Hematopoietic multipotent progenitor cell treated with erythropoietin and hydrocortisone succinate and interleukin-3 and kit ligand, for 6 days (in vitro differentiated cells): ENCODE results near the gene CTSW.
A peak's percentile ranks its signal among the peaks of the same experiment; 100 is the strongest.

Experiments
- DNase-seq: peaks from one replicate; pipeline ENCODE4 v3.0.0-alpha.2; 2015

The CTSW gene

DNA sequence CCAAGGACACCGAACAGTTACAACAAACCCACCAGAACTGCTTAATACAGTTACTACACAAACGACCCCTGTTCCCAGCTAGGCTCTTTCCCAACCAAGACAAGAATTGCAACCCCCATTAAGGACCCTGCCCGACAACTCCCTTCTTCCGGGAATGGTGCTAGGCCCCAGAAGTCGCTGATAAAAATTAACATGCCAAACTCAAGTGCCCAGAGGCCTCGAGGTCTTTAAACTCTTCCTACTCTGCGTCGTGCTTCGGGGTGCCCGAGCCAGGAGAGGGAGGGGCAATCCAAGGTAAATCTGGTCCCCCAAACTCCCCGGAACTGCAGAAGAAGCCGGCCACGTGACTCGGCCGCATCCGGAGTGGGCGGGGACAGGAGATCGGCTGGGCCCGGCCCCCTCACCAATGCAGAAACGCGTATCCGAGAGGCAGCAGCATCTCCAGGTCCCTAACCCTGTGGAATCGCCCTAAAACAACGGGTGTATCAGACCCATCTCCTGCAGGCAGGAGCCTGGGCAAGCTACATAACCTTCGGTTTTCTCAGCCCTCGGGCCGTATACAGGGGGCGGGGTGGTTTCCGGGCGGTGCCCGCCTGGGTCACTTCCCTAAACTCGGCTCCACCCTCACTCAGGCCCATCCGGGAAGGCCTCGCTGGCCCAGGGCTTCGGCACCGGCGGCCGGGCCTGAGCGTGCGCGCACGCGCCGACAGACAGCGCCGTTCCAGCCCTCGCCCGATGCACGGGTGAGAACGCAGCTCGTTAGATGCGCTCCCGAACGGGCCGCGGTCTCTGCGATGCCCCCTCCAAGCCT lies 22.7 kb upstream of the CTSW start:
- peak; percentile 87 for DNase-seq

- peak; percentile 59 for DNase-seq
These were observed 22.2 kb upstream of the CTSW start for GRCh38 chr11:65857500-65857852.

- DNase-seq, result peak; percentile 98
These were observed 21.6 kb upstream of the CTSW start, which contains the start of gene CFL1 for GRCh38 chr11:65857853-65858680. CFL1 (minus strand) TSS chr11:65858180; CDS start chr11:65858099, 81 bp downstream.

- peak; percentile 51 for DNase-seq
These were observed 21.0 kb upstream of the CTSW start for GRCh38 chr11:65858681-65859087.

DNA sequence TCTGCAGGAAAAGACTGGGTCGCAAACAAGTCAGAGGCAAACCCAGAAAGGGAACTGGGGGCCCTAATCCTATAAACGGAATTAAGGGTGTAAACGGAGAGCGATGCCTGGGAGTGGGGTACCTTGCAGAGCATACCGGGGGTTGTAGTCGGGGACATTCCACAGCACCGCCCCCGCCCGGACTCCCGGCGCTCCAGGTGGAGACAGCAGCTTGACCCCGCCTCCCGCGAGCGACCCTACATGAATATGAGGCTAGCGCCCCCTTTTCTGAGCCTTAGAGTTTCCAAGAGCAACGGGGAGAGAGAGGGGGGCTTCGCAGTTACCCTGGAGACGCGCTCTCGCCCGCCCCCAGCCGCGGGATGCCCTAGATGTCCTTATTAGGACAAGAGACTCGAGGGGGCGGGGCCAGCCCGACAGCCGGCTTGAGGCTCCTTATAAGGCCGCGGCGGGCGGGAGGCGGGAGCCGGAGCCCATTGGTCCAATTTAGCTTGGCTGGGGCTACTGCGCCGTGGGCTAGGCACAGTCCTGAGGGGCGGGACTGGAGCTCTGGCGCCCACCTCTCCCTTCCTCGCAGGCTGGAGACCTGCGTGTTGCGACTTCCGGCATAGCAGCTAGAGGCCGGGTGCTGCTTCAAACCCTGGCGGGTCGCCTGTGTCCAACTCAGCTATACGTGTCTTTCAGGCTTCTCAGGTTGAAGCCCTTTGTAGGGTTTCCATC lies 20.4 kb upstream of the CTSW start:
- DNase-seq, result peak; percentile 100

DNA sequence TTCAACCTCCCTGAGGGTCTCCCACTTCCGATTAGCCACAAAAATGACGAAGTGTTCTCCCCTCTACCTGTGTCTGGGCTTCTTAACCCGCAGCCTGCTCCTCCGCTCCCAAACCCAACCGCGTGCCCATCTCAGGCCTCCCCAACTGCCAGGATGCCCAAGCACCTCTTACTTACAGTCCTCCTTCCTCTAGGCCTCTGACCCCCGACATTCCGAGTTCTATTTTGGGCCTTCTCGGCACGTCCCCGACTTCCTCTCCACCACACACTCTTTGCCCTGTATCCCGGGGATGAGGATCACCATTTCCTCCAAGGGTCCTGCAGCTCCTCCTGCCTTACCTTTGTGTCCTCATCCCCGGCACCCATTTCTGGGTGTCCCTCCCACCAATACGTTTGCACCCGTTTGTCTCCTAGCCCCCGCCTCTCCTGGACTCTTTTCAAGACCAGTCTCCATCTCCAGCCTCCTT lies 19.8 kb upstream of the CTSW start:
- no peak for DNase-seq

- peak; percentile 100 for DNase-seq
These were observed 19.1 kb upstream of the CTSW start, which contains the start of gene MUS81 for GRCh38 chr11:65860278-65861164. MUS81 (plus strand) TSS chr11:65860433; CDS start chr11:65860754, 321 bp downstream.

GRCh38 chr11:65861165-65861505 lies 18.5 kb upstream of the CTSW start:
- DNase-seq, result no peak

DNA sequence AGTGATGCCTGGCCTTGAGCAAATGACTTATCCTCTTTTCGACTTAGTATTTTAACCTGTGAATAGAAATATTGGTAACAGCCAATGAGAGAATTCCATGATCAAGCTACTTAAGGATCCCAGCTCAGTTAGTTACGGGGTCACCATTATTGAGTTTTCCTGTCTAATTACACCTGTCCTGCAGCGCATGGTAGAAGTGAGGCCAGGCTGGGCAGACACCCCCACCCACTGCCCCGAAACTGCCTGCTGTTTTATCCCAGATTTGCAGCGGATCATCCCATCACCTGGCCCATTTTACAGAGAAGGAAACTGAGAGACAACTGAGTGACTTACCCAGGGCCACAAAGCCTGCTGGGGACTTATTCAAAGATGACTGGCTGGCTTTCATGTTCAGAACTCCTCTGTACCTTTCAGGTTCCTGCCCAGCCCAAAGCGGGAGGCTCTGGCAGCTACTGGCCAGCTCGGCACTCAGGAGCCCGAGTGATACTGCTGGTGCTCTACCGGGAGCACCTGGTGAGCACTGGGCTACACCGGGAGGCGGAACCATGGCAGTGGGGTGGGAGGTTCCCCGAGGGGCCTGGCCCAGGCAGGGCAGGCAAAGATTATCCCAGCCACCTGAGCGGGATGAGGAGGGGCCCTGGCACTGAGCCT lies 18.0 kb upstream of the CTSW start:
- no peak for DNase-seq

GRCh38 chr11:65862191-65862735 lies 17.4 kb upstream of the CTSW start:
- no peak for DNase-seq

DNA sequence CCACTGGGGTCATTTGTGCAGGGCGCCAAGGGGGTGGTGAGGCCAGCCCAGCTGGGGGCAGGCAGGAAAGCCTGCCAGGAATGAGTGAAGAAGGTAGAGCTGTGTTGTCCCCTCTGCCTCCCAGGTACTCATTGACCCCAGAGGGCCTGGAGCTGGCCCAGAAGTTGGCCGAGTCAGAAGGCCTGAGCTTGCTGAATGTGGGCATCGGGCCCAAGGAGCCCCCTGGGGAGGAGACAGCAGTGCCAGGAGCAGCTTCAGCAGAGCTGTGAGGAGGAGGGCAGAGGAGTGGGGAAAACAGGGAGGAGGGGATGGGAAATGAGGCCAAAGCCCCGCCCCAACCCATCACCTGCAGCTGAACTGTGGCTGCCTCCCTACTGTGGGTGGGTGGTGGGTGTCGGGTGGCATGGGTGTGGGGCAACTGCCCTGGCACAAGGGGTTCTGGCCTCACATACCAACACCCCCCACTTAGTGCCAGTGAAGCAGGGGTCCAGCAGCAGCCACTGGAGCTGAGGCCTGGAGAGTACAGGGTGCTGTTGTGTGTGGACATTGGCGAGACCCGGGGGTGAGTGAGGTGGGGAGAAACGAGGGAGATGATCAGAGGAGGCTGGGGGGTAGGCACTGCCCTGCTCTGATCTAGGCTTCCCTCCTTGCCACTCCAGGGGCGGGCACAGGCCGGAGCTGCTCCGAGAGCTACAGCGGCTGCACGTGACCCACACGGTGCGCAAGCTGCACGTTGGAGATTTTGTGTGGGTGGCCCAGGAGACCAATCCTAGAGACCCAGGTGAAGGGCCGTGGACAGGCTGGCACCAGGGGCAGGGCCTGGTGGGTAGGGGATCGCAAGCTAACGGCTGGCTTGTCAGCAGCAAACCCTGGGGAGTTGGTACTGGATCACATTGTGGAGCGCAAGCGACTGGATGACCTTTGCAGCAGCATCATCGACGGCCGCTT lies 16.4 kb upstream of the CTSW start:
- no peak for DNase-seq

GRCh38 chr11:65863889-65864705 lies 15.5 kb upstream of the CTSW start:
- no peak for DNase-seq

DNA sequence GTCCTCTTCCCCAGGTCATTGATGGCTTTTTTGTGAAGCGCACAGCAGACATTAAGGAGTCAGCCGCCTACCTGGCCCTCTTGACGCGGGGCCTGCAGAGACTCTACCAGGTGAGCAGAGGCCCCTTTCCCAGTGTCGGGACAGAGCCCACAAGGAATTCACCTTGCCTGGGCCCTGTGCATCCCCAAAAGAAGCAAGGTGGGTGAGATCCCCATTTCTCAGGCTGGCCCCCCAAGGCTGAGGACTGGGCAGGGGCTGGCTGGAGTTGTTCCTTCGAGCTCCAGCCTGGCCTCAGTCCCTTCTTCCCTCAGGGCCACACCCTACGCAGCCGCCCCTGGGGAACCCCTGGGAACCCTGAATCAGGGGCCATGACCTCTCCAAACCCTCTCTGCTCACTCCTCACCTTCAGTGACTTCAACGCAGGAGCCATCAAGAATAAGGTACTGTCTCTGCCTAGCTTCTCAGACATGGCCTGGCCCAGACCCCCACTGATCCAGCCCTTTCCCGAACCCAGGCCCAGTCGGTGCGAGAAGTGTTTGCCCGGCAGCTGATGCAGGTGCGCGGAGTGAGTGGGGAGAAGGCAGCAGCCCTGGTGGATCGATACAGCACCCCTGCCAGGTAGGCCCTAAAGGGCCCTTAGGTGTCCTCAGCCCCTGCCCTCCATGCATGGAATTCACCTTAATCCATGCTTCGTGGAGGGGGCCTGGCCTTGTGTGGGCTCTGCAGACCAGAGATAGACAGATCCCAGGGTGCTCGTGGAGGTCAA lies 14.7 kb upstream of the CTSW start:
- no peak for DNase-seq

- no peak for DNase-seq
These were observed 14.0 kb upstream of the CTSW start for GRCh38 chr11:65865550-65866172.

DNA sequence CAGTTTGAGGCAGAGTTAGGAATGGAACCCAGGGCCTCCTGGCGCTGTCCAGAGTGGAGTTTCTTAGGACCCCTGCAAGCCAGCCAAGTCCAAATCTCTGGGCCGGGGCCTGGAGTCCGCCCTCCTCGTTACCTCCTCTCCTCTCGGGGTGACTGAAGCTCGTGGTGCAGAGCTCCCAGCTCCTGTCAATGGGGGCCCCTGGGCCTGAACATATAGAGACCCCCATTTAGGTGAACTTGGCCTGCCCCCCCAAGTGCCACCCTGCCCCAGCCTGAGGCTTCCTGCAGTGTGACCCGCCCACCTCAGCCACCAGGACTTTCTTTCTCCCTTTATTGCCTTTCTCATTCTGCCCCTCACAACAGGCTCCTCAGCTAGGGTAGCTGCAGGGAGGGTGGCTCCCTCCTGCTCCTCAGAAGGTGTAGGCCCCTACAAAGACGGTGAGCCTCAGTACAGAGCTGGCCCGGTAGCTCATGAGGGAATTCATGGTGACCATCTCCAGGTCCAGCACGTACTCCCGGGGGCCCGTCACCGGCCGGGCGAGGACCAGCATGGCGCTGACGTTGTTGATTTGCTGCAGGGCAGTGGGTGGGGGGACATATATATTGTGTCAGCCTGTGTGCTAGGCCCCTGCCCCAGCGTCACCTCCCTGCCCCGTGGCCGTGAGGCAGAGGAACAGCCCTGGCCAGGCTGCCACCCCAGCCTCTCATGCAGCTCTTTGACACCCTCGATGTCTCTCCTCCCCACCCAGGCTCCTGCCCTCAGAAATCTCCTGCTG lies 12.9 kb upstream of the CTSW start:
- DNase-seq, result no peak

GRCh38 chr11:65867284-65868071 lies 12.2 kb upstream of the CTSW start:
- DNase-seq, result peak; percentile 68
